Measurements from ENCODE around the gene POLR3K. TPM values are rescaled to one million over a fixed set of nuclear protein-coding genes. Genes with fewer than 3 reads are reported as not detected.
"Not testable (repeated sequence)": the region's sequence is repeated elsewhere in the genome, so short reads cannot be mapped to it uniquely, and the experiment has no call there.

POLR3K gene
- total RNA-seq, 1 donor from 2014 or later: 12.1 TPM

- peak; percentile 15 for DNase-seq
- intact Hi-C loops (cut with DNase I): no loop called here
- no peaks in the 10 kb centered on the region for H3K9me3 ChIP-seq
- H3K27ac ChIP-seq: no peak overlapping the region
- no peak for TF ChIP-seq CTCF (IDR thresholded peaks at IDR 0.05)
- no peak overlapping the region for H3K4me3 ChIP-seq
- no peak for ATAC-seq
- peaks cover 15% of the 10 kb centered on the region for H3K4me1 ChIP-seq
- no peaks in the 10 kb centered on the region for H3K27me3 ChIP-seq (ENCODE audit: low read depth)
- H3K36me3 ChIP-seq: peaks cover 31% of the 10 kb centered on the region
Observed at GRCh38 chr16:42691-43090, 10.7 kb downstream of the POLR3K start.

- Histone ChIP-seq H3K36me3 (peaks cover 28% of the 10 kb centered on the region), H3K27me3 (ENCODE audit: low read depth) (no peaks in the 10 kb centered on the region), H3K4me1 (peaks cover 16% of the 10 kb centered on the region), H3K9me3 (no peaks in the 10 kb centered on the region), H3K4me3 (no peak overlapping the region), H3K27ac (no peak overlapping the region)
- intact Hi-C loops (cut with DNase I): no loop called here
- TF ChIP-seq CTCF (IDR thresholded peaks at IDR 0.05): no peak
- DNase-seq: peak; percentile 14
- no peak for ATAC-seq
Observed at GRCh38 chr16:42069-42457, 11.3 kb downstream of the POLR3K start.

GRCh38 chr16:41439-42068 lies 11.9 kb downstream of the POLR3K start:
- Histone ChIP-seq H3K9me3 (no peaks in the 10 kb centered on the region), H3K36me3 (peaks cover 23% of the 10 kb centered on the region), H3K27ac (no peak overlapping the region), H3K4me3 (no peak overlapping the region), H3K27me3 (ENCODE audit: low read depth) (no peaks in the 10 kb centered on the region), H3K4me1 (peaks cover 16% of the 10 kb centered on the region)
- ATAC-seq: no peak
- intact Hi-C loops (cut with DNase I): no loop called here
- peak; percentile 35 for DNase-seq
- no peak for TF ChIP-seq CTCF (IDR thresholded peaks at IDR 0.05)

GRCh38 chr16:38941-39892 lies 14.2 kb downstream of the POLR3K start:
- Histone ChIP-seq H3K36me3 (peaks cover 6% of the 10 kb centered on the region), H3K27ac (peak overlapping the region; percentile 24), H3K4me3 (no peak overlapping the region), H3K27me3 (ENCODE audit: low read depth) (no peaks in the 10 kb centered on the region), H3K4me1 (peaks cover 16% of the 10 kb centered on the region), H3K9me3 (no peaks in the 10 kb centered on the region)
- peak; percentile 58 to 80 for ATAC-seq
- peak; percentile 62 for DNase-seq
- TF ChIP-seq CTCF (IDR thresholded peaks at IDR 0.05): no peak
- intact Hi-C loops (cut with DNase I): no loop called here

GRCh38 chr16:38206-38605 lies 15.2 kb downstream of the POLR3K start:
- peaks cover 16% of the 10 kb centered on the region for H3K4me1 ChIP-seq
- H3K36me3 ChIP-seq; H3K27ac ChIP-seq; intact Hi-C loops (cut with DNase I); H3K27me3 ChIP-seq (ENCODE audit: low read depth); ATAC-seq; H3K9me3 ChIP-seq; H3K4me3 ChIP-seq: not testable (repeated sequence)
- DNase-seq: peak; percentile 32

- ATAC-seq (peak; percentile 18 to 62), DNase-seq (peak; percentile 58)
- Histone ChIP-seq H3K4me3 (no peak overlapping the region), H3K27ac (no peak overlapping the region), H3K36me3 (no peaks in the 10 kb centered on the region), H3K4me1 (peaks cover 16% of the 10 kb centered on the region), H3K9me3 (no peaks in the 10 kb centered on the region), H3K27me3 (ENCODE audit: low read depth) (no peaks in the 10 kb centered on the region)
- intact Hi-C loops (cut with DNase I): no loop called here
- no peak for TF ChIP-seq CTCF (IDR thresholded peaks at IDR 0.05)
Observed at GRCh38 chr16:37511-37910, 15.9 kb downstream of the POLR3K start.
